ENCODE data around the gene FUT8.

FUT8 gene

DNA sequence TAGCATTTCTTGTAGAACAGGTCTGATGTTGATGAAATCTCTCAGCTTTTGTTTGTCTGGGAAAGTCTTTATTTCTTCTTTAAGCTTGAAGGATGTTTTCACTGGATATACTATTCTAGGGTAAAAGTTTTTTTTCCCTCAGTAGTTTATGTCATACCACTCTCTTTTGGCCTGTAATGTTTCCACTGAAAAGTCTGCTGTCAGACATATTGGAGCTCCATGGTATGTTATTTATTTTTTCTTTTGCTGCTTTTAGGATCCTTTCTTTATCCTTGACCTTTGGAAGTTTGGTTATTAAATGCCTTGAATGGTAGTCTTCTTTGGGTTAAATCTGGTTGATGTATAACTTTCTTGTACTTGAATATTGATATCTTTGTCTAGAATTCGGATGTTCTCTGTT lies 306.1 kb downstream of the FUT8 start:
- no peak overlapping the region for H3K4me3 ChIP-seq (ENCODE audit: low read depth, low read length)
- TF ChIP-seq, protein P1, sequence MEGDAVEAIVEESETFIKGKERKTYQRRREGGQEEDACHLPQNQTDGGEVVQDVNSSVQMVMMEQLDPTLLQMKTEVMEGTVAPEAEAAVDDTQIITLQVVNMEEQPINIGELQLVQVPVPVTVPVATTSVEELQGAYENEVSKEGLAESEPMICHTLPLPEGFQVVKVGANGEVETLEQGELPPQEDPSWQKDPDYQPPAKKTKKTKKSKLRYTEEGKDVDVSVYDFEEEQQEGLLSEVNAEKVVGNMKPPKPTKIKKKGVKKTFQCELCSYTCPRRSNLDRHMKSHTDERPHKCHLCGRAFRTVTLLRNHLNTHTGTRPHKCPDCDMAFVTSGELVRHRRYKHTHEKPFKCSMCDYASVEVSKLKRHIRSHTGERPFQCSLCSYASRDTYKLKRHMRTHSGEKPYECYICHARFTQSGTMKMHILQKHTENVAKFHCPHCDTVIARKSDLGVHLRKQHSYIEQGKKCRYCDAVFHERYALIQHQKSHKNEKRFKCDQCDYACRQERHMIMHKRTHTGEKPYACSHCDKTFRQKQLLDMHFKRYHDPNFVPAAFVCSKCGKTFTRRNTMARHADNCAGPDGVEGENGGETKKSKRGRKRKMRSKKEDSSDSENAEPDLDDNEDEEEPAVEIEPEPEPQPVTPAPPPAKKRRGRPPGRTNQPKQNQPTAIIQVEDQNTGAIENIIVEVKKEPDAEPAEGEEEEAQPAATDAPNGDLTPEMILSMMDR (IDR thresholded peaks at IDR 0.05; ENCODE audit: control insufficient read depth, extremely low read depth, insufficient read depth): no peak
- DNase-seq (ENCODE audit: low read depth): no peak

DNA sequence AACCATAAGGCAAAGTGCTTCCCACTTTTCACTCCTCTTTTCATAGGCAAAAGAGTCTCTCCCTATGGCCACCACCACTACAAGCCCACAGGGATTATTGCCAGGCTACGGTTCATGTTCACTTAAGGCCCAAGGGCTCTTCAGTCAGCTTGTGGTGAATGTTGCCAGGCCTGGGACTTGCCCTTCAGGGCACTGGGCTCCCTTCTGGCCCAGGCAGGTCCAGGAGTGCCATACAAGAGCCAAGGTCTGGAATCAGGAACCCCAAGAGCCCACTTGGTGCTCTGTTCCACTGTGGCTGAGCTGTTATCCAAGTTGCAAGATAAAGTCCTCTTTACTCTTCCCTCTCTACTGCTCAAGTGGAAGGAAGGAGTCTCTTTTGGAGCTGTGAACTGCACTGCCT lies 307.6 kb downstream of the FUT8 start:
- TF ChIP-seq, protein P1 (IDR thresholded peaks at IDR 0.05; ENCODE audit: control insufficient read depth, extremely low read depth, insufficient read depth): no peak
- DNase-seq (ENCODE audit: low read depth): no peak
- H3K4me3 ChIP-seq (ENCODE audit: low read depth, low read length): no peak overlapping the region

DNA sequence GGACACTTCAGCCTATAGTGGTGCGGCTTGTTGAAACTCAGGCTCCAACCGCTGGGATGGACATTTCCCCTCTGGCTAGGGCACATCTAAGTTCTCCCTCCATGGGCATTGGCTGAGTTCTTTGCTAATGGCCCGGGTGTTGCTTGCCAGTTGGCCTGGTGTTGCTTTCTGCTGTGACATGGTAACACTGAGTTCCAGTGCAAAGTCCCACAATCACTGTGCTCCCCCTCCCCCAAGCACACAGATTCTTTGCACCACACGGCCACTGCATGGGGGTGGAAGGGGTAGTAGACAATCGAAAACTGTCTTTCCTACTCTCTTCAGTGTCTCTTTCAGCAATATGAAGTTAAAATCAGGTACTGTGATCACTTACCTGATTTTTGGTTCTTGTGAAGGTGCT lies 308.2 kb downstream of the FUT8 start:
- no peak for DNase-seq (ENCODE audit: low read depth)
- H3K4me3 ChIP-seq (ENCODE audit: low read depth, low read length): no peak overlapping the region
- TF ChIP-seq, protein P1 (IDR thresholded peaks at IDR 0.05; ENCODE audit: control insufficient read depth, extremely low read depth, insufficient read depth): no peak

DNA sequence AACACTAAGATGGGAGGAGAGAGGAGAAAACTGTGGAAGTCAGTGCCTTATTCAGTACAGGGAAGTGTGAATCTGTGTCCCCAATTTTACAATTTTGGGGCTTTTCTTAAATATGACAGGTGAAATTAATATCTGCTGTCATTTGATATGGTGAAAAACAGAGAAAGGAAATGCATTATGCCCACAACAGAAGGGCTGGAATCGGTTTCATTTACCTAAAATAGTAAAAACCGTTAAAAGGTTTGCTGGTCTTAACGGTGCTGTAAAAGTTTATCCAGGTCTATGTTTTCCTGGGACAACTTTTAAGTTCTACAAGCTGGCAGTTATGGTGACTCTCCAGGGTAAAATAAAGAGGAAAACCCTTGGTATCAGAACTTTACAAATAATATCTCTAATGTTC lies 310.8 kb downstream of the FUT8 start:
- no peak overlapping the region for H3K4me3 ChIP-seq (ENCODE audit: low read depth, low read length)
- TF ChIP-seq, protein P1 (IDR thresholded peaks at IDR 0.05; ENCODE audit: control insufficient read depth, extremely low read depth, insufficient read depth): no peak
- no peak for DNase-seq (ENCODE audit: low read depth)

DNA sequence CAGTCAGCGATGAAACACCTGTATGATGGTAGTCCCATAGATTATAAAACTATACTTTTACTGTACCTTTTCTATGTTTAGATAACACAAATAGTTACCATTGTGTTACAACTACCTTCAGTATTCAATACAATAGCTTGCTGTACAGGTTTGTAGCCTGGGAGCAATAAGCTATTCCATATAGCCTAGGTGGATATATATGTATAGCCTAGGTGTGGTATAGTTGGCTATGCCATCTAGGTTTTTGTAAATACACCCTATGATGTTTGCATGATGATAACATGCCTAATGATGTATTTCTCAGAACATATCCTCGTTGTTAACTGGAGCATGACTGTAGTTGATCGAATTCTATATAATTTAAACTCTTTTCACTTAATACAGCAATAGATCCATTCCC lies 316.1 kb downstream of the FUT8 start:
- TF ChIP-seq, protein P1 (IDR thresholded peaks at IDR 0.05; ENCODE audit: control insufficient read depth, extremely low read depth, insufficient read depth): no peak
- no peak for DNase-seq (ENCODE audit: low read depth)
- no peak overlapping the region for H3K4me3 ChIP-seq (ENCODE audit: low read depth, low read length)

DNA sequence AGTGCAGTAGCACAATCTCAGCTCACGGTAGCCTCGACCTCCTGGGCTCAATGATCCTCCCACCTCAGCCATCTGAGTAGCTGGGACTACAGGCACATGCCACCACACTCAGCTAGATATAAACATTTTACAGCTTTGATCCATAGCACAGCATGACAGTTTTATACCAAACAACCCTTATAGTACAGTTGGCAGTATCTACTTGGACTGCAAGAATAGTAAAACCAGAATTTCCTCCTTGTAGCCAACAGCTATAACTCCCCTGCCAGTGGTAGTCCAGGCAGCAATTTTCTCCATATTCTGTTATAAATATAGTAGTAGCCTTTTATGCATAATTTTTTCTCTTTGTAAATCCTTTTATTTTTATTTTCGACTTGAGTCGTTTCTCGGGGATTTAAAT lies 317.0 kb downstream of the FUT8 start:
- DNase-seq (ENCODE audit: low read depth): peak; percentile 65
- TF ChIP-seq, protein P1 (IDR thresholded peaks at IDR 0.05; ENCODE audit: control insufficient read depth, extremely low read depth, insufficient read depth): no peak
- H3K4me3 ChIP-seq (ENCODE audit: low read depth, low read length): no peak overlapping the region

DNA sequence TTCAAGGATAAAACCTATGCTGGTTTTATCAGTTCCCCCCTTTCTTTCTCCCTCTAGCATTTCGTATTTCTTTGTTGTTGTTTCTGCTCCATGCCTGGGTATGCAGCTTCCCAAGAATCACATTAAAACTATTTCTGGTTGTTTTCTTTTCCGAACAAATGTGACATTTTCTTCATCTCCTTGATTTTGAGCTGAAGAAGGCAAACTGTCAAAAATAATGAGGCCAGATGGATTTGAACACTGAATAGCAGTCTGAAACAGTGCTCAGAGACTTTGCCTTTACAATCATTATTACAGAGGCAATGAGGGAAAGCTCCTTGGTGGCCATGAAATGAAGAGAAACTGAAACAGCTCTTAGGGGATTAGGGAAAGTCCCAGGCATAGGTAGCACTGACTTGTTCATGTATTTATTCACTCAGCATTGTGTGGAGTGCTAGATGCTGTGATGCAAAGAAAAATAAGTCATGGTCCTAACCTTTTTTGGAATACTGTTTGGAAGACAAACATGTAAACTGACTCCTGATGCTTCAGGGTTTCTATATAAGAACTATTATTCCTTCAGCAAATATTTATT lies 319.5 kb downstream of the FUT8 start:
- DNase-seq (ENCODE audit: low read depth): no peak
- no peak overlapping the region for H3K4me3 ChIP-seq (ENCODE audit: low read depth, low read length)
- TF ChIP-seq, protein P1 (IDR thresholded peaks at IDR 0.05; ENCODE audit: control insufficient read depth, extremely low read depth, insufficient read depth): no peak

All from LNCaP clone FGC (cell line).